ENCODE measurements around the gene LSAMP.

Gene LSAMP

GRCh38 chr3:115861166-115861733 lies 584.0 kb downstream of the LSAMP start:
- no peak overlapping the region for H3K4me3 ChIP-seq (ENCODE audit: low read depth, low read length)
- in situ Hi-C loops (cut with HindIII; ENCODE audit: low sequenced_read_pairs) = no loop called here
- TF ChIP-seq CTCF (IDR thresholded peaks at IDR 0.05; ENCODE audit: low read depth, low read length, missing control alignments) = no peak

GRCh38 chr3:115860766-115861165 lies 584.5 kb downstream of the LSAMP start:
- in situ Hi-C loops (cut with HindIII; ENCODE audit: low sequenced_read_pairs) = no loop called here
- no peak for DNase-seq (ENCODE audit: low read depth)
- TF ChIP-seq CTCF (IDR thresholded peaks at IDR 0.05; ENCODE audit: low read depth, low read length, missing control alignments) = no peak
- H3K4me3 ChIP-seq (ENCODE audit: low read depth, low read length) = no peak overlapping the region

More at GRCh38 chr3:115861166-115861733, 584.0 kb downstream of the LSAMP start:
- no peak for DNase-seq (ENCODE audit: low read depth)

- no peak overlapping the region for H3K4me3 ChIP-seq (ENCODE audit: low read depth, low read length)
- no peak for TF ChIP-seq CTCF (IDR thresholded peaks at IDR 0.05; ENCODE audit: low read depth, low read length, missing control alignments)
- in situ Hi-C loops (cut with HindIII; ENCODE audit: low sequenced_read_pairs) = no loop called here
- no peak for DNase-seq (ENCODE audit: low read depth)
These were observed 586.1 kb downstream of the LSAMP start for GRCh38 chr3:115859002-115859807.

- no peak overlapping the region for H3K4me3 ChIP-seq (ENCODE audit: low read depth, low read length)
- in situ Hi-C loops (cut with HindIII; ENCODE audit: low sequenced_read_pairs) = no loop called here
- TF ChIP-seq CTCF (IDR thresholded peaks at IDR 0.05; ENCODE audit: low read depth, low read length, missing control alignments) = no peak
- DNase-seq (ENCODE audit: low read depth) = no peak
These were observed 587.7 kb downstream of the LSAMP start for GRCh38 chr3:115857518-115858136.

GRCh38 chr3:115855911-115856310 lies 589.4 kb downstream of the LSAMP start:
- in situ Hi-C loops (cut with HindIII; ENCODE audit: low sequenced_read_pairs) = no loop called here
- TF ChIP-seq CTCF (IDR thresholded peaks at IDR 0.05; ENCODE audit: low read depth, low read length, missing control alignments) = no peak
- DNase-seq (ENCODE audit: low read depth) = no peak
- H3K4me3 ChIP-seq (ENCODE audit: low read depth, low read length) = no peak overlapping the region

GRCh38 chr3:115853104-115853503 lies 592.2 kb downstream of the LSAMP start:
- no peak for TF ChIP-seq CTCF (IDR thresholded peaks at IDR 0.05; ENCODE audit: low read depth, low read length, missing control alignments)
- in situ Hi-C loops (cut with HindIII; ENCODE audit: low sequenced_read_pairs) = no loop called here
- H3K4me3 ChIP-seq (ENCODE audit: low read depth, low read length) = no peak overlapping the region
- no peak for DNase-seq (ENCODE audit: low read depth)
